ENCODE data around the gene CYP3A7.
"Not testable (repeated sequence)": the region's sequence is repeated elsewhere in the genome, so short reads cannot be mapped to it uniquely, and the experiment has no call there.

CYP3A7 gene

GRCh38 chr7:99755085-99755484 lies 20.1 kb upstream of the CYP3A7 start:
- H3K27me3 Mint-ChIP-seq (ENCODE audit: low read depth) = peaks cover 12% of the 10 kb centered on the region
- no peak overlapping the region for H3K27ac Mint-ChIP-seq
- no peaks in the 10 kb centered on the region for H3K4me1 Mint-ChIP-seq (ENCODE audit: low read depth)
- no peaks in the 10 kb centered on the region for H3K9me3 Mint-ChIP-seq
- no peak overlapping the region for H3K4me3 Mint-ChIP-seq
- no peaks in the 10 kb centered on the region for H3K36me3 Mint-ChIP-seq (ENCODE audit: low read depth)

- H3K27ac Mint-ChIP-seq = no peak overlapping the region
- H3K27me3 Mint-ChIP-seq (ENCODE audit: low read depth) = peaks cover 12% of the 10 kb centered on the region
- H3K4me1 Mint-ChIP-seq (ENCODE audit: low read depth) = no peaks in the 10 kb centered on the region
- no peaks in the 10 kb centered on the region for H3K9me3 Mint-ChIP-seq
- H3K4me3 Mint-ChIP-seq = no peak overlapping the region
- H3K36me3 Mint-ChIP-seq (ENCODE audit: low read depth) = no peaks in the 10 kb centered on the region
Measured at GRCh38 chr7:99752356-99752755, 17.4 kb upstream of the CYP3A7 start.

GRCh38 chr7:99751322-99752052 lies 16.5 kb upstream of the CYP3A7 start:
- H3K36me3 Mint-ChIP-seq (ENCODE audit: low read depth); H3K4me1 Mint-ChIP-seq (ENCODE audit: low read depth); H3K9me3 Mint-ChIP-seq; H3K27ac Mint-ChIP-seq; H3K4me3 Mint-ChIP-seq: not testable (repeated sequence)
- peaks cover 12% of the 10 kb centered on the region for H3K27me3 Mint-ChIP-seq (ENCODE audit: low read depth)

- Mint-ChIP-seq H3K27me3 (ENCODE audit: low read depth) (peaks cover 12% of the 10 kb centered on the region), H3K9me3 (no peaks in the 10 kb centered on the region), H3K27ac (no peak overlapping the region), H3K4me3 (no peak overlapping the region), H3K36me3 (ENCODE audit: low read depth) (no peaks in the 10 kb centered on the region), H3K4me1 (ENCODE audit: low read depth) (no peaks in the 10 kb centered on the region)
Measured at GRCh38 chr7:99748846-99749579, 14.0 kb upstream of the CYP3A7 start.

GRCh38 chr7:99746915-99747314 lies 11.9 kb upstream of the CYP3A7 start:
- not testable (repeated sequence) for H3K4me1 Mint-ChIP-seq (ENCODE audit: low read depth); H3K27ac Mint-ChIP-seq; H3K4me3 Mint-ChIP-seq; H3K9me3 Mint-ChIP-seq; H3K36me3 Mint-ChIP-seq (ENCODE audit: low read depth); H3K27me3 Mint-ChIP-seq (ENCODE audit: low read depth)

- not testable (repeated sequence) for H3K4me1 Mint-ChIP-seq (ENCODE audit: low read depth); H3K27me3 Mint-ChIP-seq (ENCODE audit: low read depth); H3K27ac Mint-ChIP-seq; H3K4me3 Mint-ChIP-seq; H3K36me3 Mint-ChIP-seq (ENCODE audit: low read depth); H3K9me3 Mint-ChIP-seq
Measured at GRCh38 chr7:99745395-99745794, 10.4 kb upstream of the CYP3A7 start.

GRCh38 chr7:99742737-99743394 lies 7.9 kb upstream of the CYP3A7 start:
- no peak overlapping the region for H3K27ac Mint-ChIP-seq
- H3K36me3 Mint-ChIP-seq (ENCODE audit: low read depth) = no peaks in the 10 kb centered on the region
- peaks cover 3% of the 10 kb centered on the region for H3K27me3 Mint-ChIP-seq (ENCODE audit: low read depth)
- peaks cover 3% of the 10 kb centered on the region for H3K4me1 Mint-ChIP-seq (ENCODE audit: low read depth)
- H3K9me3 Mint-ChIP-seq = no peaks in the 10 kb centered on the region
- no peak overlapping the region for H3K4me3 Mint-ChIP-seq

GRCh38 chr7:99741441-99741795 lies 6.4 kb upstream of the CYP3A7 start:
- Mint-ChIP-seq H3K27me3 (ENCODE audit: low read depth) (peaks cover 3% of the 10 kb centered on the region), H3K4me1 (ENCODE audit: low read depth) (peaks cover 5% of the 10 kb centered on the region), H3K4me3 (no peak overlapping the region), H3K9me3 (no peaks in the 10 kb centered on the region), H3K36me3 (ENCODE audit: low read depth) (peaks cover 3% of the 10 kb centered on the region), H3K27ac (no peak overlapping the region)

- Mint-ChIP-seq H3K27me3 (ENCODE audit: low read depth) (peaks cover 3% of the 10 kb centered on the region), H3K27ac (no peak overlapping the region), H3K36me3 (ENCODE audit: low read depth) (peaks cover 3% of the 10 kb centered on the region), H3K9me3 (no peaks in the 10 kb centered on the region), H3K4me3 (no peak overlapping the region), H3K4me1 (ENCODE audit: low read depth) (peaks cover 5% of the 10 kb centered on the region)
Measured at GRCh38 chr7:99740573-99741440, 5.8 kb upstream of the CYP3A7 start.

GRCh38 chr7:99739699-99740572 lies 4.9 kb upstream of the CYP3A7 start:
- no peaks in the 10 kb centered on the region for H3K9me3 Mint-ChIP-seq
- H3K27me3 Mint-ChIP-seq (ENCODE audit: low read depth) = peaks cover 3% of the 10 kb centered on the region
- H3K27ac Mint-ChIP-seq = no peak overlapping the region
- H3K4me1 Mint-ChIP-seq (ENCODE audit: low read depth) = peaks cover 5% of the 10 kb centered on the region
- H3K36me3 Mint-ChIP-seq (ENCODE audit: low read depth) = peaks cover 3% of the 10 kb centered on the region
- H3K4me3 Mint-ChIP-seq = no peak overlapping the region

- Mint-ChIP-seq H3K27ac (no peak overlapping the region), H3K27me3 (ENCODE audit: low read depth) (no peaks in the 10 kb centered on the region), H3K36me3 (ENCODE audit: low read depth) (peaks cover 3% of the 10 kb centered on the region), H3K4me3 (no peak overlapping the region), H3K4me1 (ENCODE audit: low read depth) (peaks cover 5% of the 10 kb centered on the region), H3K9me3 (no peaks in the 10 kb centered on the region)
Measured at GRCh38 chr7:99737726-99738125, 2.7 kb upstream of the CYP3A7 start.

GRCh38 chr7:99736667-99737066 lies 1.7 kb upstream of the CYP3A7 start:
- H3K27me3 Mint-ChIP-seq (ENCODE audit: low read depth); H3K4me1 Mint-ChIP-seq (ENCODE audit: low read depth); H3K4me3 Mint-ChIP-seq; H3K36me3 Mint-ChIP-seq (ENCODE audit: low read depth); H3K27ac Mint-ChIP-seq; H3K9me3 Mint-ChIP-seq: not testable (repeated sequence)

GRCh38 chr7:99733448-99733847 lies 1.5 kb downstream of the CYP3A7 start:
- Mint-ChIP-seq H3K27ac (no peak overlapping the region), H3K36me3 (ENCODE audit: low read depth) (peaks cover 3% of the 10 kb centered on the region), H3K27me3 (ENCODE audit: low read depth) (no peaks in the 10 kb centered on the region), H3K4me3 (no peak overlapping the region), H3K9me3 (no peaks in the 10 kb centered on the region), H3K4me1 (ENCODE audit: low read depth) (peaks cover 5% of the 10 kb centered on the region)

GRCh38 chr7:99733003-99733402 lies 2.0 kb downstream of the CYP3A7 start:
- Mint-ChIP-seq H3K4me3 (no peak overlapping the region), H3K27me3 (ENCODE audit: low read depth) (no peaks in the 10 kb centered on the region), H3K4me1 (ENCODE audit: low read depth) (peaks cover 3% of the 10 kb centered on the region), H3K36me3 (ENCODE audit: low read depth) (peaks cover 3% of the 10 kb centered on the region), H3K27ac (no peak overlapping the region), H3K9me3 (no peaks in the 10 kb centered on the region)
